Hepatocyte (in vitro differentiated cells): Measurements from ENCODE around the gene SPATC1L. TPM values are rescaled to one million over a fixed set of nuclear protein-coding genes. Genes with fewer than 3 reads are reported as not detected.

Experiments
- DNase-seq: peaks from one replicate; pipeline ENCODE4 v3.0.0-alpha.2; 2016; ENCODE audit warnings: low spot score
- H2AFZ ChIP-seq: fragments of 200-600 bp; sonication (generic); 2 replicates; pipeline ENCODE4 v1.6.0; 2016; ENCODE audit warnings: antibody characterized with exemption, mild to moderate bottlenecking
- H3K27ac ChIP-seq: fragments of 200-600 bp; sonication (generic); 2 replicates; pipeline ENCODE4 v1.5.1; 2016; ENCODE audit warnings: mild to moderate bottlenecking
- H3K27me3 ChIP-seq: fragments of 200-600 bp; sonication (generic); 2 replicates; pipeline ENCODE4 v1.6.1; 2016
- H3K36me3 ChIP-seq: fragments of 200-600 bp; sonication (generic); replicated peaks from 2 replicates; pipeline ENCODE4 v1.5.1; 2016; ENCODE audit warnings: low read depth; ENCODE audit not compliant: insufficient read depth
- H3K4me1 ChIP-seq: fragments of 200-600 bp; sonication (generic); 2 replicates; pipeline ENCODE4 v1.5.1; 2016; ENCODE audit warnings: mild to moderate bottlenecking, moderate library complexity; ENCODE audit not compliant: insufficient read depth
- H3K4me2 ChIP-seq: fragments of 200-600 bp; sonication (generic); 2 replicates; pipeline ENCODE4 v1.6.0; 2016
- H3K4me3 ChIP-seq: fragments of 200-600 bp; sonication (generic); 2 replicates; pipeline ENCODE4 v1.5.1; 2016; ENCODE audit warnings: mild to moderate bottlenecking
- H3K79me2 ChIP-seq: fragments of 200-600 bp; sonication (generic); 2 replicates; pipeline ENCODE4 v1.6.0; 2017; ENCODE audit warnings: mild to moderate bottlenecking
- H3K9me2 ChIP-seq: fragments of 200-600 bp; sonication (generic); replicated peaks from 2 replicates; pipeline ENCODE4 v1.6.0; 2017; ENCODE audit warnings: mild to moderate bottlenecking; ENCODE audit not compliant: insufficient read depth
- H3K9me3 ChIP-seq: fragments of 200-600 bp; sonication (generic); 2 replicates; pipeline ENCODE4 v1.5.1; 2016; ENCODE audit warnings: low read depth, mild to moderate bottlenecking
- H4K20me1 ChIP-seq: fragments of 200-600 bp; sonication (generic); 2 replicates; pipeline ENCODE4 v1.6.0; 2016; ENCODE audit warnings: mild to moderate bottlenecking; ENCODE audit not compliant: insufficient read depth, poor library complexity, severe bottlenecking
- EZH2 ChIP-seq: fragments of 200-600 bp; sonication (generic); IDR thresholded peaks from 2 replicates; pipeline ENCODE4 v1.6.1; 2016; ENCODE audit warnings: antibody characterized with exemption, mild to moderate bottlenecking, borderline replicate concordance
- EZH2phosphoT487 ChIP-seq: fragments of 200-600 bp; sonication (generic); IDR thresholded peaks from one replicate; pipeline ENCODE4 v1.6.1; 2018; ENCODE audit warnings: antibody characterized with exemption, mild to moderate bottlenecking, low read depth, moderate library complexity; ENCODE audit not compliant: unreplicated experiment, severe bottlenecking
- WGBS: methylation state at CpG from one replicate; pipeline ENCODE4 v1.1.6; 2016; ENCODE audit warnings: low lambda C conversion rate; ENCODE audit errors: missing lambda C conversion rate; 5-methylcytosine and 5-hydroxymethylcytosine counted together
- polyA plus RNA-seq: library from polyadenylated mRNA; unstranded; fragments of >200 nt; fragmentation: Nextera tagmentation; extraction: Ambion mirVana; gene quantifications from 2 replicates; pipeline ENCODE4 v1.2.1, GENCODE V29; 2016
- total RNA-seq: library from RNA; depleted of rRNA; stranded (reverse); fragments of >200 nt; gene quantifications from 2 replicates; pipeline ENCODE4 v1.2.3, GENCODE V29; 2014
- TF ChIP-seq, protein P1 (sequence below): fragments of 200-600 bp; sonication (generic); IDR thresholded peaks from 2 replicates; pipeline ENCODE4 v1.5.1; 2016; ENCODE audit warnings: antibody characterized with exemption, mild to moderate bottlenecking; ENCODE audit not compliant: poor library complexity

The SPATC1L gene
- total and polyA plus RNA-seq, 2 experiments from 2014 or later: 10.1 to 24.2 TPM

DNA sequence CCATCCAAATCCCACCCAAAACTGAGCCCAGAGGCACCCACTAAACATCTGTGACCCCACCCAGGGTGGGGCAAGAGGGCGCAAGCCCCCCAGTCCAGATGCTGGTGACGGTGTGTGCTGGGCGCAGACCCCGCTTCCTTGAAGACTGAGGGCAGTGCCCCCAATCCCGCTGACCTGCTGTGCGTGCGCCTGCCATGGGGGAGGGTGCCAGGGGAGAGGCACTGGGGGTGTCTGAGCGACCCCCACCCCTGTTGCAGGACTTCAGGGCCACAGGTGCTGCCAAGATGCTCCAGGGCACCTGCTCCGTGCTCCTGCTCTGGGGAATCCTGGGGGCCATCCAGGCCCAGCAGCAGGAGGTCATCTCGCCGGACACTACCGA, 73.1 kb downstream of the SPATC1L start:
- no peak overlapping the region for H2AFZ ChIP-seq
- no peak overlapping the region for H3K4me3 ChIP-seq
- peaks cover 13% of the 10 kb centered on the region for H4K20me1 ChIP-seq
- TF ChIP-seq EZH2: no peak
- TF ChIP-seq EZH2phosphoT487: no peak
- TF ChIP-seq, protein P1, sequence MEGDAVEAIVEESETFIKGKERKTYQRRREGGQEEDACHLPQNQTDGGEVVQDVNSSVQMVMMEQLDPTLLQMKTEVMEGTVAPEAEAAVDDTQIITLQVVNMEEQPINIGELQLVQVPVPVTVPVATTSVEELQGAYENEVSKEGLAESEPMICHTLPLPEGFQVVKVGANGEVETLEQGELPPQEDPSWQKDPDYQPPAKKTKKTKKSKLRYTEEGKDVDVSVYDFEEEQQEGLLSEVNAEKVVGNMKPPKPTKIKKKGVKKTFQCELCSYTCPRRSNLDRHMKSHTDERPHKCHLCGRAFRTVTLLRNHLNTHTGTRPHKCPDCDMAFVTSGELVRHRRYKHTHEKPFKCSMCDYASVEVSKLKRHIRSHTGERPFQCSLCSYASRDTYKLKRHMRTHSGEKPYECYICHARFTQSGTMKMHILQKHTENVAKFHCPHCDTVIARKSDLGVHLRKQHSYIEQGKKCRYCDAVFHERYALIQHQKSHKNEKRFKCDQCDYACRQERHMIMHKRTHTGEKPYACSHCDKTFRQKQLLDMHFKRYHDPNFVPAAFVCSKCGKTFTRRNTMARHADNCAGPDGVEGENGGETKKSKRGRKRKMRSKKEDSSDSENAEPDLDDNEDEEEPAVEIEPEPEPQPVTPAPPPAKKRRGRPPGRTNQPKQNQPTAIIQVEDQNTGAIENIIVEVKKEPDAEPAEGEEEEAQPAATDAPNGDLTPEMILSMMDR: no peak
- H3K36me3 ChIP-seq: no peaks in the 10 kb centered on the region
- H3K4me2 ChIP-seq: no peak overlapping the region
- no peaks in the 10 kb centered on the region for H3K27me3 ChIP-seq
- H3K4me1 ChIP-seq: no peaks in the 10 kb centered on the region
- H3K9me2 ChIP-seq: no peaks in the 10 kb centered on the region
- H3K27ac ChIP-seq: no peak overlapping the region
- no peaks in the 10 kb centered on the region for H3K9me3 ChIP-seq
- no peak for DNase-seq
- peaks cover 54% of the 10 kb centered on the region for H3K79me2 ChIP-seq
- WGBS: 99% methylated on average over 8 of the region's 12 CpGs

Other genes with a start within 250 kb of the SPATC1L start
- 193 and 296 TPM in 2 replicates for gene COL6A1, start 202.7 kb downstream of the SPATC1L start, total RNA-seq
- 592 and 616 TPM in 2 replicates for gene COL6A1, start 202.7 kb downstream of the SPATC1L start, polyA plus RNA-seq
- 389 and 509 TPM in 2 replicates for gene COL6A2, start 86.3 kb downstream of the SPATC1L start, total RNA-seq
- 832 and 940 TPM in 2 replicates for gene COL6A2, start 86.3 kb downstream of the SPATC1L start, polyA plus RNA-seq
- 25.8 and 27.5 TPM in 2 replicates for gene FTCD, start 28.9 kb downstream of the SPATC1L start, total RNA-seq
- 60.9 and 76.8 TPM in 2 replicates for gene FTCD, start 28.9 kb downstream of the SPATC1L start, polyA plus RNA-seq
- gene LSS, start 44.3 kb upstream of the SPATC1L start, total RNA-seq: 122 and 146 TPM in 2 replicates
- gene LSS, start 44.3 kb upstream of the SPATC1L start, polyA plus RNA-seq: 131 TPM in 2 replicates
- gene MCM3AP, start 101.2 kb upstream of the SPATC1L start, total RNA-seq: 52.5 and 64.8 TPM in 2 replicates
- 29.1 and 35.4 TPM in 2 replicates for gene MCM3AP, start 101.2 kb upstream of the SPATC1L start, polyA plus RNA-seq
- gene YBEY, start 101.9 kb upstream of the SPATC1L start, total RNA-seq: 21.8 and 25.4 TPM in 2 replicates
- gene YBEY, start 101.9 kb upstream of the SPATC1L start, polyA plus RNA-seq: 13.9 and 19.9 TPM in 2 replicates
- gene C21orf58, start 139.4 kb upstream of the SPATC1L start, total RNA-seq: 2.6 TPM in 2 replicates
- gene C21orf58, start 139.4 kb upstream of the SPATC1L start, polyA plus RNA-seq: 6.8 and 6.9 TPM in 2 replicates
- gene PCNT, start 139.7 kb upstream of the SPATC1L start, total RNA-seq: 11.5 and 12.7 TPM in 2 replicates
- gene PCNT, start 139.7 kb upstream of the SPATC1L start, polyA plus RNA-seq: 14.1 and 14.3 TPM in 2 replicates